SJCRH30 (cell line): ENCODE results near the gene JPH2. TPM values are rescaled to one million over a fixed set of nuclear protein-coding genes. Genes with fewer than 3 reads are reported as not detected.
A peak's percentile ranks its signal among the peaks of the same experiment; 100 is the strongest.

Experiments used
- DNase-seq, 2 experiments: peaks; one replicate each; pipeline ENCODE4 v3.0.0-alpha.2; 2015 to 2020
- H3K27ac ChIP-seq: fragments of 250-450 bp; sonication (Bioruptor Pico); 2 replicates; pipeline ENCODE4 v1.5.1; 2020; ENCODE audit warnings: mild to moderate bottlenecking, moderate library complexity
- H3K27me3 ChIP-seq: fragments of 250-450 bp; sonication (Bioruptor Pico); 2 replicates; pipeline ENCODE4 v1.5.1; 2020; ENCODE audit warnings: mild to moderate bottlenecking, moderate library complexity
- H3K36me3 ChIP-seq: fragments of 250-450 bp; sonication (Bioruptor Pico); 2 replicates; pipeline ENCODE4 v1.5.1; 2020; ENCODE audit warnings: mild to moderate bottlenecking, moderate library complexity
- H3K4me1 ChIP-seq: fragments of 250-450 bp; sonication (Bioruptor Pico); 2 replicates; pipeline ENCODE4 v1.5.1; 2020; ENCODE audit warnings: mild to moderate bottlenecking, moderate library complexity
- H3K4me3 ChIP-seq: fragments of 250-450 bp; sonication (Bioruptor Pico); 2 replicates; pipeline ENCODE4 v1.5.1; 2020; ENCODE audit warnings: mild to moderate bottlenecking, moderate library complexity
- H3K9me3 ChIP-seq: fragments of 250-450 bp; sonication (Bioruptor Pico); replicated peaks from 2 replicates; pipeline ENCODE4 v1.5.1; 2020; ENCODE audit warnings: mild to moderate bottlenecking, moderate library complexity
- total RNA-seq: library from RNA; depleted of rRNA; stranded (reverse); fragments of >200 nt; shearing (Covaris generic); gene quantifications from 2 replicates; pipeline ENCODE4 v1.2.3, GENCODE V29; 2014

Gene JPH2
- total RNA-seq, 1 experiment from 2014 or later = 7.4 TPM

GRCh38 chr20:44167736-44168135 is 19.3 kb downstream of the JPH2 start:
- H3K9me3 ChIP-seq = no peaks in the 10 kb centered on the region
- H3K4me3 ChIP-seq = no peak overlapping the region
- H3K27ac ChIP-seq = no peak overlapping the region
- no peaks in the 10 kb centered on the region for H3K36me3 ChIP-seq
- H3K4me1 ChIP-seq = peaks cover 33% of the 10 kb centered on the region
- H3K27me3 ChIP-seq = no peaks in the 10 kb centered on the region
- no peak for DNase-seq

- Histone ChIP-seq H3K4me1 (peaks cover 28% of the 10 kb centered on the region), H3K27ac (no peak overlapping the region), H3K27me3 (no peaks in the 10 kb centered on the region), H3K9me3 (no peaks in the 10 kb centered on the region), H3K4me3 (no peak overlapping the region), H3K36me3 (no peaks in the 10 kb centered on the region)
- DNase-seq = peak; percentile 50 to 54
These were observed 20.5 kb downstream of the JPH2 start for GRCh38 chr20:44166477-44166876.

- H3K36me3 ChIP-seq = no peaks in the 10 kb centered on the region
- no peak for DNase-seq
- H3K27ac ChIP-seq = no peak overlapping the region
- H3K27me3 ChIP-seq = no peaks in the 10 kb centered on the region
- H3K9me3 ChIP-seq = no peaks in the 10 kb centered on the region
- H3K4me1 ChIP-seq = peaks cover 23% of the 10 kb centered on the region
- H3K4me3 ChIP-seq = no peak overlapping the region
These were observed 21.0 kb downstream of the JPH2 start for GRCh38 chr20:44166008-44166407.

GRCh38 chr20:44160133-44160532 is 26.9 kb downstream of the JPH2 start:
- no peaks in the 10 kb centered on the region for H3K9me3 ChIP-seq
- DNase-seq = no peak
- no peaks in the 10 kb centered on the region for H3K27me3 ChIP-seq
- peaks cover 3% of the 10 kb centered on the region for H3K36me3 ChIP-seq
- no peak overlapping the region for H3K27ac ChIP-seq
- 0 out of 2 replicates have a peak, but pooled peaks cover 5% of the 10 kb centered on the region for H3K4me1 ChIP-seq
- no peak overlapping the region for H3K4me3 ChIP-seq

- Histone ChIP-seq H3K4me1 (0 out of 2 replicates have a peak, but pooled peaks cover 5% of the 10 kb centered on the region), H3K36me3 (peaks cover 3% of the 10 kb centered on the region), H3K4me3 (no peak overlapping the region), H3K27me3 (no peaks in the 10 kb centered on the region), H3K27ac (no peak overlapping the region), H3K9me3 (no peaks in the 10 kb centered on the region)
- no peak for DNase-seq
These were observed 27.3 kb downstream of the JPH2 start for GRCh38 chr20:44159711-44160110.

- no peaks in the 10 kb centered on the region for H3K9me3 ChIP-seq
- H3K4me1 ChIP-seq = 0 out of 2 replicates have a peak, but pooled peaks cover 3% of the 10 kb centered on the region
- no peak overlapping the region for H3K27ac ChIP-seq
- no peak overlapping the region for H3K4me3 ChIP-seq
- H3K36me3 ChIP-seq = peaks cover 3% of the 10 kb centered on the region
- no peak for DNase-seq
- no peaks in the 10 kb centered on the region for H3K27me3 ChIP-seq
These were observed 27.9 kb downstream of the JPH2 start for GRCh38 chr20:44159125-44159524.

GRCh38 chr20:44157061-44157460 is 29.9 kb downstream of the JPH2 start:
- DNase-seq = no peak

GRCh38 chr20:44154521-44155001 is 32.4 kb downstream of the JPH2 start:
- H3K9me3 ChIP-seq = no peaks in the 10 kb centered on the region; the same call in 1 of the 2 replicates
- DNase-seq = no peak
- H3K4me1 ChIP-seq = no peaks in the 10 kb centered on the region
- no peak overlapping the region for H3K27ac ChIP-seq
- peaks cover 2% of the 10 kb centered on the region for H3K36me3 ChIP-seq
- H3K27me3 ChIP-seq = no peaks in the 10 kb centered on the region
- no peak overlapping the region for H3K4me3 ChIP-seq

More at GRCh38 chr20:44157061-44157460, 29.9 kb downstream of the JPH2 start:
- Histone ChIP-seq H3K27ac (no peak overlapping the region), H3K9me3 (no peaks in the 10 kb centered on the region), H3K4me3 (no peak overlapping the region), H3K4me1 (no peaks in the 10 kb centered on the region), H3K36me3 (peaks cover 3% of the 10 kb centered on the region), H3K27me3 (no peaks in the 10 kb centered on the region)

- Histone ChIP-seq H3K4me3 (no peak overlapping the region), H3K27me3 (no peaks in the 10 kb centered on the region), H3K4me1 (no peaks in the 10 kb centered on the region), H3K9me3 (no peaks in the 10 kb centered on the region; the same call in 1 of the 2 replicates), H3K36me3 (no peaks in the 10 kb centered on the region; the same call in 1 of the 2 replicates), H3K27ac (no peak overlapping the region)
- DNase-seq = no peak
These were observed 33.3 kb downstream of the JPH2 start for GRCh38 chr20:44153636-44154043.

GRCh38 chr20:44151621-44152416 is 35.2 kb downstream of the JPH2 start:
- Histone ChIP-seq H3K27me3 (no peaks in the 10 kb centered on the region), H3K27ac (no peak overlapping the region), H3K36me3 (no peaks in the 10 kb centered on the region), H3K9me3 (no peaks in the 10 kb centered on the region; the same call in 1 of the 2 replicates), H3K4me1 (no peaks in the 10 kb centered on the region), H3K4me3 (no peak overlapping the region)
- DNase-seq = no peak

GRCh38 chr20:44146272-44146671 is 40.7 kb downstream of the JPH2 start:
- Histone ChIP-seq H3K4me3 (no peak overlapping the region), H3K4me1 (peaks cover 23% of the 10 kb centered on the region), H3K27ac (no peak overlapping the region), H3K36me3 (no peaks in the 10 kb centered on the region), H3K9me3 (no peaks in the 10 kb centered on the region; the same call in 1 of the 2 replicates), H3K27me3 (no peaks in the 10 kb centered on the region)
- no peak for DNase-seq

GRCh38 chr20:44145131-44145775 is 41.7 kb downstream of the JPH2 start:
- no peaks in the 10 kb centered on the region; the same call in 1 of the 2 replicates for H3K9me3 ChIP-seq
- H3K27ac ChIP-seq = no peak overlapping the region
- H3K27me3 ChIP-seq = no peaks in the 10 kb centered on the region

GRCh38 chr20:44143936-44144335 is 43.1 kb downstream of the JPH2 start:
- Histone ChIP-seq H3K27ac (no peak overlapping the region), H3K27me3 (no peaks in the 10 kb centered on the region), H3K4me3 (no peak overlapping the region), H3K36me3 (no peaks in the 10 kb centered on the region), H3K4me1 (peaks cover 44% of the 10 kb centered on the region), H3K9me3 (no peaks in the 10 kb centered on the region)
- DNase-seq = no peak

More at GRCh38 chr20:44145131-44145775, 41.7 kb downstream of the JPH2 start:
- H3K4me3 ChIP-seq = no peak overlapping the region
- DNase-seq = no peak
- no peaks in the 10 kb centered on the region for H3K36me3 ChIP-seq
- peaks cover 31% of the 10 kb centered on the region for H3K4me1 ChIP-seq

GRCh38 chr20:44142413-44142812 is 44.6 kb downstream of the JPH2 start:
- H3K9me3 ChIP-seq = no peaks in the 10 kb centered on the region
- no peaks in the 10 kb centered on the region for H3K27me3 ChIP-seq
- DNase-seq = peak; percentile 93 to 96
- H3K4me1 ChIP-seq = peaks cover 53% of the 10 kb centered on the region
- peak overlapping the region; percentile 43 for H3K27ac ChIP-seq
- no peaks in the 10 kb centered on the region for H3K36me3 ChIP-seq
- H3K4me3 ChIP-seq = no peak overlapping the region

- Histone ChIP-seq H3K4me1 (peaks cover 56% of the 10 kb centered on the region), H3K4me3 (no peak overlapping the region), H3K27ac (peak overlapping the region; percentile 43), H3K27me3 (no peaks in the 10 kb centered on the region), H3K9me3 (no peaks in the 10 kb centered on the region), H3K36me3 (no peaks in the 10 kb centered on the region)
- DNase-seq = no peak
These were observed 45.1 kb downstream of the JPH2 start for GRCh38 chr20:44141873-44142272.
